Measurements from ENCODE around the gene DUSP8. TPM values are rescaled to one million over a fixed set of nuclear protein-coding genes. Genes with fewer than 3 reads are reported as not detected.

DUSP8 gene
- total RNA-seq, 4 donors from 2014 or later, result 13.3 to 31.8 (median 19.8) TPM

DNA sequence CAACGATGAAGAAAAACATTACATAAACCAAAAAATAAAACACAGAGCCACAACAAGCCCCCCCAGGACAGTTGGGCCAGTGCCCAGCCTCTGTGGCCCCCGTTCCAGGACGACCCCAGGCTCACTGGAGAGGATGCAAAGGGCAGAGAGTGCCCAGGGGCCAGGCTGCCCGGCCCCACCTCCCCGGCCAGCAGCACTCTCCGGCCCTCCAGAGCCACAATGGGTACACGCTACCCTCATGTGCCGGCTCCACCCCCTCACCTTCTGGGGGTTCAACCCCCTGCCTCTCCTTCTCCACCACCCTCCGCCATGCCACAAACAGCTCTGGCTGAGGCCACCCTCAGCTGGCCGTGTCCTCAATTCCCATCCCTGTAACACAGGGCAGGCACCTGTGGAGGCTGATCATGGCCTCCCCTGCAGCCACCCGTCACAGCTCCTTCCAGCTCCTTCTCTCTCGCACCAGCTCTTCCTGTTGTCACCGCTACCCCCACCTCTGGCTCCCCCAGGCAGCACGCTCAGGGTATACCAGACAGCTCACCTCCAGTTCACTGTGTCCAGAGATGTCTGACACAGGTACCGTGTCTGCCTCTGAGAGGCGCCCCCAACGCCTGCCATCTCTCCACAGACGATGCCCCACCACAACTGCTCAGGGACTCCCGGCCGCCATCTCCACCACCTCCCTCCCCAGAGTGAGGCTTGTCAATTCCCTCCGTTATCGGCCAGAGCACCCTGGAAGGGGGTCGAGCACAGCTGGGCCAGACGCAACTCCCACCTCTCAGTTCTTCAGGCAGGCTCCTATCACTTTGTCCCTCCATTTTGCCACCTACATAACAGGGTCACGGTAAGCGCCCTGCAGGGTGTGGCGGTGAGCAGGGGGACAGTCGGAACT, 54.7 kb downstream of the DUSP8 start:
- no peaks in the 10 kb centered on the region for H3K36me3 ChIP-seq
- H3K9me3 ChIP-seq, result no peaks in the 10 kb centered on the region
- intact Hi-C loops (cut with DNase I; ENCODE audit: low total_unique reads), result loop anchor here (5.0 to 10.0 kb wide), 3 partner anchors 65 to 315 kb away; partner anchors contain the start of gene TOLLIP
- TF ChIP-seq, protein P1, sequence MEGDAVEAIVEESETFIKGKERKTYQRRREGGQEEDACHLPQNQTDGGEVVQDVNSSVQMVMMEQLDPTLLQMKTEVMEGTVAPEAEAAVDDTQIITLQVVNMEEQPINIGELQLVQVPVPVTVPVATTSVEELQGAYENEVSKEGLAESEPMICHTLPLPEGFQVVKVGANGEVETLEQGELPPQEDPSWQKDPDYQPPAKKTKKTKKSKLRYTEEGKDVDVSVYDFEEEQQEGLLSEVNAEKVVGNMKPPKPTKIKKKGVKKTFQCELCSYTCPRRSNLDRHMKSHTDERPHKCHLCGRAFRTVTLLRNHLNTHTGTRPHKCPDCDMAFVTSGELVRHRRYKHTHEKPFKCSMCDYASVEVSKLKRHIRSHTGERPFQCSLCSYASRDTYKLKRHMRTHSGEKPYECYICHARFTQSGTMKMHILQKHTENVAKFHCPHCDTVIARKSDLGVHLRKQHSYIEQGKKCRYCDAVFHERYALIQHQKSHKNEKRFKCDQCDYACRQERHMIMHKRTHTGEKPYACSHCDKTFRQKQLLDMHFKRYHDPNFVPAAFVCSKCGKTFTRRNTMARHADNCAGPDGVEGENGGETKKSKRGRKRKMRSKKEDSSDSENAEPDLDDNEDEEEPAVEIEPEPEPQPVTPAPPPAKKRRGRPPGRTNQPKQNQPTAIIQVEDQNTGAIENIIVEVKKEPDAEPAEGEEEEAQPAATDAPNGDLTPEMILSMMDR (IDR thresholded peaks at IDR 0.05), result no peak
- TF ChIP-seq POLR2AphosphoS5 (IDR thresholded peaks at IDR 0.05), result no peak
- TF ChIP-seq EP300 (IDR thresholded peaks at IDR 0.05; ENCODE audit: low read depth), result no peak
- no peak for TF ChIP-seq POLR2A (IDR thresholded peaks at IDR 0.05)
- WGBS, 2 donors (ENCODE audit: low coverage in 1 of 2), result 88 to 89% methylated on average over 7 to 28 of the region's 28 CpGs
- no peak overlapping the region for H3K27ac ChIP-seq
- H3K4me1 ChIP-seq, result peaks cover 9 to 33% (median 18%) of the 10 kb centered on the region in 4 donors
- H3K27me3 ChIP-seq, result no peaks in the 10 kb centered on the region
- in situ Hi-C loops (cut with MboI; ENCODE audit: low pct_ligation_motif_present in 1 of 4, low pct_unique_long_range_greater_than_20kb in 1 of 4, low sequenced_read_pairs in 3 of 4), result loop anchor here in 3 of 4 donors (25.0 kb wide), 3 partner anchors 230 to 630 kb away; partner anchors contain the start of gene MUC5B (in 2 of the 3)
- no peak for DNase-seq
- H3K4me3 ChIP-seq, result no peak overlapping the region

DNA sequence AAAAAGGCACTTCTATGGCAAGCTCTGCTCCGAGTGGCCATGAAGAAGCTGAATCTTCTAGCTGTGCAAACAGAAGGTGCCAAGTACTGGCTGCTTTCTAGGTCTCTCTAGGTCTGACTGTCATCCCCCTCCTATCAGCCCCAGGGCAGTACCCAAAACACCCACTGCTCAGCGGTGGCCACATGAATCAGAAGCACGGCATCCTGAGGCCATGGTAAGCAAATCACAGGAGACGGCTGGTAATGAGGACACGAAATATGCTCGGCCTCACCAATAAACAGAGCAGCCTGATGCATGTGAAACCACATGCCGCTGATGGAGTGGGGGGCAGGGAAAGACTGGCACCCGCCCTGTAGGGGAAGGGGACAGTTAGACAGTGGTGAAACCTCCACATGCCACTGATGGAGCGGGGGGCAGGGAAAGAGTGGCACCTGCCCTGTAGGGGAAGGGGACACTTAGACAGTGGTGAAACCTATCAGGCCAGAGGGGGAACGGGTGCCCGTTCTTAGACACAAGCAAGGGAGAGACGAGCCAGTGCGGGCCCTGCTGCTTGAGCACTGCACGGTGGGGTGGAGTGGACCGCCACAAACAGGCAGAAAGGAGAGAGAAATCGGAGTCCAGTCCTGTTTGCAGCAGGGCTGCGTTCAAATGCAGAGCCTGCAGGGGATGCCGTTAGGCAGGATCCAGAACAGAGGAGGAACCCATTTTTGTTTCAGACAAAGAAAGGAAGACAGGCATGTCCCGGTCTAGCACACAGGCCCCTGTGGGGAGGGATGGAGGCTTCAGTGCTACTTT, 55.6 kb downstream of the DUSP8 start:
- no peak for DNase-seq
- WGBS, 2 donors (ENCODE audit: low coverage in 1 of 2), result 82% methylated on average over 19 of the region's 19 CpGs; no CpG with 5 or more reads in 1 of the 2 donors
- no peaks in the 10 kb centered on the region for H3K9me3 ChIP-seq
- H3K36me3 ChIP-seq, result no peaks in the 10 kb centered on the region
- H3K27ac ChIP-seq, result no peak overlapping the region
- no peaks in the 10 kb centered on the region for H3K27me3 ChIP-seq
- peaks cover 9 to 33% (median 18%) of the 10 kb centered on the region in 4 donors for H3K4me1 ChIP-seq
- TF ChIP-seq POLR2A (IDR thresholded peaks at IDR 0.05), result no peak
- TF ChIP-seq, protein P1 (IDR thresholded peaks at IDR 0.05), result no peak
- no peak for TF ChIP-seq EP300 (IDR thresholded peaks at IDR 0.05; ENCODE audit: low read depth)
- no peak for TF ChIP-seq POLR2AphosphoS5 (IDR thresholded peaks at IDR 0.05)
- intact Hi-C loops (cut with DNase I; ENCODE audit: low total_unique reads), result loop anchor here (5.0 to 10.0 kb wide), 3 partner anchors 64 to 314 kb away; partner anchors contain the start of gene TOLLIP
- in situ Hi-C loops (cut with MboI; ENCODE audit: low pct_ligation_motif_present in 1 of 4, low pct_unique_long_range_greater_than_20kb in 1 of 4, low sequenced_read_pairs in 3 of 4), result loop anchor here in 3 of 4 donors (25.0 kb wide), 3 partner anchors 229 to 629 kb away; partner anchors contain the start of gene MUC5B (in 2 of the 3)
- H3K4me3 ChIP-seq, result no peak overlapping the region

DNA sequence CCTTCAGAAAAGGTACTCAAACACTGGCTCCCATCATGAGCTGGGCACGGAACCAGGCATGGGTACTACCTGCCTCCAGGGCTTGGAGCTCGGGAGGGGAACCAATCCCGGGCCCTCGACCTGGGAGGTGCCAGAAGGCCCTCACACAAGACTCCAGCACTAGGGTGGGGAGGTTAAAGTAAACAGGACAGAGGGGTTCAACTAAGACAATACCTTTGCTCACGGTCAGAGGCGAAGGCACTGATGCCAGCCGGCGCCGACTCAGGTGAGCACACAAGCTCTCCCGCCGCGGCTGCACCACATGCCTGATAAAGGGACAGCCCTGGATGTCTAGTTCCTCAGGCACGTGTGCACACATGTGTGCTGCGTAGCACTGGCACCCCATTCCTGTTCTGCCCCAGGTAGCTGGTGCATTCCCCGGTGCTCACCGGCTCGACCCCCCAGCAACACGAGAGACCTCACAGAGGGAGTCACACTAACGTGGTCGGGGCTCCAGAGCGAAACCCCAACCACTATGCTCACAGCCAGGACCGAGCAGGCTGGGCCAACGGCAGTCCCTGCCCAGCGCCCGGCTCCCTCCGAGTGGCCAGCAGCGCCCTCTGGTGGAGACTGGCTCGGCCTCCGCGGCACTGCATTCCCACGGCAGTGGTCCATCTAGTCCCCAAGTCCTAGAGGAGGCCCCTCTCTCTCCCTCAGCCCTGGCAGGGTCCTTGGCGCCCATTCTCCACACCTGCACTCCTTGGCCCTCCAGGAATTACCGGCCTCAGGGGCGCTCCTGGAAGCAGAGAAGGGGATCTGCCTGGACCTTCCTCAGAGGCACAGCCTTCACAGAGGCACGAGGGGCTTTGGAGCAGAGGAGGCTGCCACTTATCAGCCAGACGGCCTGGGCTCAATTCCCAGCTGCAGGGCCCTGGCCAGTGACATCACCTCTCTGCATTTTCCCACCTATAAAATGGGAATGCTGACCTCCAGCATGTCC, 56.7 kb downstream of the DUSP8 start:
- 45% methylated on average over 26 of the region's 36 CpGs; no CpG with 5 or more reads in 1 of the 2 donors for WGBS, 2 donors (ENCODE audit: low coverage in 1 of 2)
- no peak overlapping the region for H3K4me3 ChIP-seq
- in situ Hi-C loops (cut with MboI; ENCODE audit: low pct_ligation_motif_present in 1 of 4, low pct_unique_long_range_greater_than_20kb in 1 of 4, low sequenced_read_pairs in 3 of 4), result loop anchor here in 3 of 4 donors (25.0 kb wide), 3 partner anchors 228 to 628 kb away; partner anchors contain the start of gene MUC5B (in 2 of the 3)

More for the DNA sequence above, 56.7 kb downstream of the DUSP8 start:
- intact Hi-C loops (cut with DNase I; ENCODE audit: low total_unique reads), result loop anchor here (5.0 to 10.0 kb wide), 3 partner anchors 63 to 313 kb away; partner anchors contain the start of gene TOLLIP
- Histone ChIP-seq H3K27ac (no peak overlapping the region), H3K36me3 (no peaks in the 10 kb centered on the region), H3K27me3 (no peaks in the 10 kb centered on the region), H3K4me1 (peaks cover 9 to 33% (median 15%) of the 10 kb centered on the region in 4 donors), H3K9me3 (no peaks in the 10 kb centered on the region)
- peak; percentile 82 for DNase-seq
- TF ChIP-seq EP300 (IDR thresholded peaks at IDR 0.05; ENCODE audit: low read depth) (no peak), POLR2AphosphoS5 (IDR thresholded peaks at IDR 0.05) (no peak), POLR2A (IDR thresholded peaks at IDR 0.05) (no peak)
- TF ChIP-seq, protein P1 (IDR thresholded peaks at IDR 0.05), result peak; percentile 90 to 95 (median 93)
